ENCODE data around the gene TAF11L3.

DNA sequence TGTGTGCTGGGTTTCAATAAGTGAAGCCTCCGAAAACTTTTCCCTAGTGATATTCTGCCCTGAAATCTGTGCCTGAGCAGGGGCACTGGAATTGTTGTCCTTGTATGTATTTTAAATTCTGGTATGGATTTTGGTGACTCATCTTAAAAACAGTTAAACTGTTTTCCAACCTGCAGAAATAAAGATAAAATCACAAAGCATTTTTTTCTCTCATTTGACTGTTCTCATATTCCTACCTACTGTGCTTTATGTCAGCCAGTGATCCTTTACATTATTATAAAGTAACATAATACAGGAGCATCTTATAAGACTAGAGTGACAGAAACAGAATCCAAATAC lies 31.0 kb upstream of the TAF11L3 start:
- TF ChIP-seq POLR2AphosphoS5 (IDR thresholded peaks at IDR 0.05) = no peak
- TF ChIP-seq, protein P1, sequence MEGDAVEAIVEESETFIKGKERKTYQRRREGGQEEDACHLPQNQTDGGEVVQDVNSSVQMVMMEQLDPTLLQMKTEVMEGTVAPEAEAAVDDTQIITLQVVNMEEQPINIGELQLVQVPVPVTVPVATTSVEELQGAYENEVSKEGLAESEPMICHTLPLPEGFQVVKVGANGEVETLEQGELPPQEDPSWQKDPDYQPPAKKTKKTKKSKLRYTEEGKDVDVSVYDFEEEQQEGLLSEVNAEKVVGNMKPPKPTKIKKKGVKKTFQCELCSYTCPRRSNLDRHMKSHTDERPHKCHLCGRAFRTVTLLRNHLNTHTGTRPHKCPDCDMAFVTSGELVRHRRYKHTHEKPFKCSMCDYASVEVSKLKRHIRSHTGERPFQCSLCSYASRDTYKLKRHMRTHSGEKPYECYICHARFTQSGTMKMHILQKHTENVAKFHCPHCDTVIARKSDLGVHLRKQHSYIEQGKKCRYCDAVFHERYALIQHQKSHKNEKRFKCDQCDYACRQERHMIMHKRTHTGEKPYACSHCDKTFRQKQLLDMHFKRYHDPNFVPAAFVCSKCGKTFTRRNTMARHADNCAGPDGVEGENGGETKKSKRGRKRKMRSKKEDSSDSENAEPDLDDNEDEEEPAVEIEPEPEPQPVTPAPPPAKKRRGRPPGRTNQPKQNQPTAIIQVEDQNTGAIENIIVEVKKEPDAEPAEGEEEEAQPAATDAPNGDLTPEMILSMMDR (IDR thresholded peaks at IDR 0.05 in 8 of 11, conservative IDR thresholded peaks at IDR 0.05 in 3 of 11) = no peak
